IPS DF 6.9 (cell line): ENCODE data around the gene UBE2E1.

Experiments used
- DNase-seq: peaks from one replicate; pipeline ENCODE4 v3.0.0-alpha.2; 2013; ENCODE audit warnings: low read depth, low spot score
- H3K27ac ChIP-seq: one replicate; pipeline ENCODE4 v1.5.1; 2013; ENCODE audit warnings: low read length, control low read depth
- H3K27me3 ChIP-seq: 2 replicates; pipeline ENCODE4 v1.6.1; 2013; ENCODE audit warnings: mild to moderate bottlenecking, low read length; ENCODE audit not compliant: control insufficient read depth, insufficient read depth
- H3K36me3 ChIP-seq: 2 replicates; pipeline ENCODE4 v1.6.1; 2013; ENCODE audit warnings: low read length; ENCODE audit not compliant: control insufficient read depth, insufficient read depth
- H3K4me1 ChIP-seq: 2 replicates; pipeline ENCODE4 v1.6.1; 2013; ENCODE audit warnings: low read length; ENCODE audit not compliant: control insufficient read depth, insufficient read depth
- H3K4me3 ChIP-seq: 2 replicates; pipeline ENCODE4 v1.5.1; 2013; ENCODE audit warnings: mild to moderate bottlenecking, low read length
- H3K9me3 ChIP-seq: 2 replicates; pipeline ENCODE4 v1.6.1; 2013; ENCODE audit warnings: low read length, inconsistent platforms; ENCODE audit not compliant: control insufficient read depth, insufficient read depth
- WGBS: extraction: QIAGEN DNeasy Blood & Tissue Kit; methylation state at CpG from one replicate; pipeline ENCODE4 v1.1.7; 2013; ENCODE audit warnings: mixed read lengths, missing lambda C conversion rate; ENCODE audit not compliant: insufficient read length, insufficient coverage; 5-methylcytosine and 5-hydroxymethylcytosine counted together

Gene UBE2E1

GRCh38 chr3:23767546-23767945, 38.2 kb upstream of the UBE2E1 start:
- H3K4me3 ChIP-seq: no peak overlapping the region
- H3K27ac ChIP-seq: no peak overlapping the region
- H3K9me3 ChIP-seq: no peaks in the 10 kb centered on the region
- no peaks in the 10 kb centered on the region for H3K4me1 ChIP-seq
- DNase-seq: no peak
- no CpG with 5 or more reads among the region's 2 CpGs for WGBS
- H3K27me3 ChIP-seq: no peaks in the 10 kb centered on the region
- no peaks in the 10 kb centered on the region for H3K36me3 ChIP-seq

DNA sequence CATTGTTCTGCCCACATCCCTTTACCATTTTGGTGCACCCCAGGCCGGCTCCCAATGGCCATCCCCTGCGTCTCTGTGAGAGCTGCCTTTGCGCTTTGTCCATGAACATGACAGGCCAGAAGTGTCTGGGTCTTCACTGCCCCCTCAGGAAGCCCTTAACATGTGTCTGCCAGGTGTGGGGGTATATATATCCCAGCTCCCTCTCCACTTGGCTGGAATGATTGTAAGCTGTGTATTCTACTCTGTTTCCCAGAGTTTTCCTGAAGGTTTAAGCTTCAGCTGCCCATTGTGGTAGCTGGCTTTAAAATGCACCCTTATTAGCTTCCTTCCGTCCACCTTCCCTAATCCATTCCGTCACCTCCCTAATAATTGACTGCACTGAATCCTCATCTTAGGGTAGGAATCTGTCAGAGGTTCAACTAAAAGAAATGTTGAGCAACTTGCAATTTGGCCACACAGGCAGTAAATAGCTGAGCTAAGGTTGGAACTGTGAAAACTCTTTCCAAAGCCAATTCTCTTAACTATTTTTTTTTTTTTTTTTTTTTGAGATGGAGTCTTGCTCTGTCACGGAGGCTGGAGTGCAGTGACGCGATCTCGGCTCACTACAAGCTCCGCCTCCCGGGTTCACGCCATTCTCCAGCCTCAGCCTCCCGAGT, 30.4 kb upstream of the UBE2E1 start:
- no peaks in the 10 kb centered on the region for H3K27me3 ChIP-seq
- no peaks in the 10 kb centered on the region for H3K4me1 ChIP-seq
- 100% methylated on average over 2 of the region's 13 CpGs for WGBS
- H3K4me3 ChIP-seq: no peak overlapping the region
- DNase-seq: no peak
- H3K27ac ChIP-seq: no peak overlapping the region
- H3K9me3 ChIP-seq: no peaks in the 10 kb centered on the region
- H3K36me3 ChIP-seq: no peaks in the 10 kb centered on the region

DNA sequence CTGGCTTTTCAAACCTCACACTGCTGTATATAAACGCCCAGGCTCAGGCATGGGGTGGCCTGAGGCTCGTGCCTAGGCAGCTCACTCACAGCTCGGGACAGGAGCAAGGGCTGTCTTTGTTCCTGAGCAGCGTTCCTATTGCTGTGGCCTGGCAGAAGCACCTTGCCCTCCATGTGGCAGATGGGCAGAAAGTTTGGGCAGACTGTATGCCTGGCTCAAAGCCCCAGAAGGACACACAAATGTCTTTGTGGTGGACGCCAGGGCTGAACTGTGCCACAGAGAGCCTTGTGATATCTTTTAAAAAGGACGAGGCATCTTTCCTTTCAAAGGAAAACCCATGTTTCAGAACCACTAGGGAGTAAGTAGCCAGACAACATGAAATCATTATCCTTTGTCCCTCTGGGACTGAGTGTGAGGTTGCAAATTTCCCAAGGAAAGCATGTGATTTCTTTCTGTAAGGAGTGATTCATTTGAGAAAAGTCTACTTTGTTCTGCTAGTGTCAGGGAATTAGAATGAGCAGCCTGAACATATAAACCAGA, 29.3 kb upstream of the UBE2E1 start:
- Histone ChIP-seq H3K36me3 (no peaks in the 10 kb centered on the region), H3K4me3 (no peak overlapping the region), H3K27ac (no peak overlapping the region), H3K27me3 (no peaks in the 10 kb centered on the region), H3K4me1 (no peaks in the 10 kb centered on the region), H3K9me3 (no peaks in the 10 kb centered on the region)
- no peak for DNase-seq
- no CpG with 5 or more reads among the region's 6 CpGs for WGBS

GRCh38 chr3:23778446-23778845, 27.3 kb upstream of the UBE2E1 start:
- Histone ChIP-seq H3K36me3 (no peaks in the 10 kb centered on the region), H3K4me1 (no peaks in the 10 kb centered on the region), H3K9me3 (no peaks in the 10 kb centered on the region), H3K4me3 (no peak overlapping the region), H3K27me3 (no peaks in the 10 kb centered on the region), H3K27ac (no peak overlapping the region)
- 100% methylated on average over 1 of the region's 2 CpGs for WGBS
- DNase-seq: no peak

DNA sequence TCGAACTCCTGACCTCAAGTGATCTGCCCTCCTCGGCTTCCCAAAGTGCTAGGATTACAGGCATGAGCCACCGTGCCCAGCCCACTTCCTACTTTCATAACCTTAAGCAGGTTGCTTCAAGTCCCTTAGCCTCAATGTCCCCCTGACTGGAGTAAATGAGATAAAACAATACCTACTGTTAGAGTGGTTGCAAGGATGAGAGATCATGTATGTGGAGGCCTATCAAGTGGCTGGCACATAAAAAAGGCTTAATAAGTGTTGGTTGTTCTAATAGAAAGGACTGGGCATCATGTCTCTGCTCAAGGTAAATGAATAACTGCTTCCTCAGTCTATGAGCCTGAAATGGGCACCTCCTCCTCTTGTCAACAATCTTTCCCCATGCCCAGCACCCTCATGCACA, 25.9 kb upstream of the UBE2E1 start:
- Histone ChIP-seq H3K27me3 (no peaks in the 10 kb centered on the region), H3K4me3 (no peak overlapping the region), H3K27ac (no peak overlapping the region), H3K36me3 (no peaks in the 10 kb centered on the region), H3K9me3 (no peaks in the 10 kb centered on the region), H3K4me1 (no peaks in the 10 kb centered on the region)
- DNase-seq: no peak
- WGBS: no CpG with 5 or more reads among the region's 3 CpGs

GRCh38 chr3:23781051-23781450, 24.7 kb upstream of the UBE2E1 start:
- DNase-seq: no peak
- Histone ChIP-seq H3K4me3 (no peak overlapping the region), H3K27me3 (no peaks in the 10 kb centered on the region), H3K36me3 (no peaks in the 10 kb centered on the region), H3K9me3 (no peaks in the 10 kb centered on the region), H3K27ac (no peak overlapping the region), H3K4me1 (no peaks in the 10 kb centered on the region)
- no CpG with 5 or more reads among the region's 1 CpG for WGBS

DNA sequence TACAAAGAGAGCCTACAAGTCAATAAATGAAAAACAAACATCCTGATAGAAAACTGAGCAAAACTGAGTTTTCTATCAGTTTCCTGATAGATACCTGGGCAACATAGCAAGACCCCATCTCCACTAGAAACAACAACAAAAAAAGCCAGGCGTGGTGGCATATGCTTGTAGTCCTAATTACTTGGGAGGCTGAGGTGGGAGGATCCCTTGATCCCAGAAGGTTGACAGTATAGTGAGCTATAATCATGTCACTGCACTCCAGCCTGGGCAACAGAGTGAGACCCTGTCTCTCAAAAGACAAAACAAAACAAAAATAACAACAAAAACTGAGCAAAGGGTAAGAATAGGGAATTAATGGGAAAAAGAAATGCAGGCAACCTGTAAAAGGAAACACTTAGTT, 23.9 kb upstream of the UBE2E1 start:
- Histone ChIP-seq H3K4me1 (no peaks in the 10 kb centered on the region), H3K36me3 (no peaks in the 10 kb centered on the region), H3K27me3 (no peaks in the 10 kb centered on the region), H3K4me3 (no peak overlapping the region), H3K9me3 (no peaks in the 10 kb centered on the region), H3K27ac (no peak overlapping the region)
- no peak for DNase-seq
- WGBS: no CpG with 5 or more reads among the region's 1 CpG

GRCh38 chr3:23785097-23785645, 20.6 kb upstream of the UBE2E1 start:
- Histone ChIP-seq H3K9me3 (no peaks in the 10 kb centered on the region), H3K4me3 (no peak overlapping the region), H3K4me1 (no peaks in the 10 kb centered on the region; the same call in 1 of the 2 replicates), H3K27me3 (no peaks in the 10 kb centered on the region), H3K27ac (no peak overlapping the region), H3K36me3 (no peaks in the 10 kb centered on the region)
- DNase-seq: no peak
- no CpG with 5 or more reads among the region's 6 CpGs for WGBS

GRCh38 chr3:23785882-23786281, 19.9 kb upstream of the UBE2E1 start:
- Histone ChIP-seq H3K36me3 (no peaks in the 10 kb centered on the region), H3K27me3 (no peaks in the 10 kb centered on the region), H3K4me3 (no peak overlapping the region), H3K4me1 (no peaks in the 10 kb centered on the region; the same call in 1 of the 2 replicates), H3K27ac (no peak overlapping the region), H3K9me3 (no peaks in the 10 kb centered on the region)
- DNase-seq: no peak
- WGBS: no CpG with 5 or more reads among the region's 2 CpGs

- Histone ChIP-seq H3K9me3 (no peaks in the 10 kb centered on the region), H3K27me3 (no peaks in the 10 kb centered on the region), H3K4me1 (no peaks in the 10 kb centered on the region; the same call in 1 of the 2 replicates), H3K27ac (no peak overlapping the region), H3K36me3 (no peaks in the 10 kb centered on the region), H3K4me3 (no peak overlapping the region)
- WGBS: no CpG with 5 or more reads among the region's 2 CpGs
- DNase-seq: no peak
Measured at GRCh38 chr3:23791678-23792077, 14.1 kb upstream of the UBE2E1 start.
